ENCODE measurements around the gene ARG2.

DNA sequence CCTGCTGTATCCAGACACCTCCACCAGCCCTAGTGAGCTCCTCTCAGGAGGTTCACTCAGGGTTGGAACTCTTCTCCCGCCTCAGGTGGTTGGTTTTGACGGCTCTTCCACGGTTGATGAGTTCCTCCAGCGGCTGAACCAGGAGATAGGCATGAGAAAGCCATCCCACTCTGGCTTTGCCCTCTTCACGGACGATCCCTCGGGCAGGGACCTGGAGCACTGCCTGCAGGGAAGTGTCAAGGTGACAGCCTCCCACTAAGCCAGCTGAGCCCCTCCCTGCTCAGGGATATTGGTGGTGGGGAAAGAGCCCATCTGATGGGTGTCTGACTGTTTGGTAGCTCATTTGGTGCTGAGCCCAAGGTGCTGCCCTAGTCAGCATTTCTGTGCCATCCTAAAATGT lies 40.1 kb upstream of the ARG2 start:
- no peak for TF ChIP-seq POLR2AphosphoS5 (IDR thresholded peaks at IDR 0.05)
- no peak for TF ChIP-seq POLR2A (IDR thresholded peaks at IDR 0.05)
- TF ChIP-seq CTCF (IDR thresholded peaks at IDR 0.05): no peak
